COR-L47 (cell line): ENCODE results near the gene CMIP.
"Not testable (repeated sequence)": the region's sequence is repeated elsewhere in the genome, so short reads cannot be mapped to it uniquely, and the experiment has no call there.

Source experiments
- DNase-seq: peaks from one replicate; lab custom pipeline; 2025; lab: John Stamatoyannopoulos, UW

Gene CMIP

DNA sequence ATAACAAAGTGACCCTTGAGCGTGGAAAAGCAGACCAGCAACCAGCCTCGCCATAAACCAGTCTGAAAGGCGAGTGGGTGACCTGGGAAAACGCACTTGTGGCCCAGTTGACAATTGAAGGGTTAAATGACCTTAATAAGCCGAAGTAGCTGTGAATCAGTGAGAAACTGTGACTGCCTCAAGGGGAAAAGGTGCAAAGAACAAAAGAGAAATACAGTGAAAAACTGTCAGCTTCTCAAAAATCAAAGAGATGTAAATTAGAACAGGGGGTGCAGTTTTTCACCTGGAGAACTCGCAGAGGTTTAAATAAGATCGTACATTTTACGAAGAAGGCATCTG, 124.1 kb downstream of the CMIP start:
- no peak for DNase-seq

- no peak for DNase-seq
These were observed 124.9 kb downstream of the CMIP start for GRCh38 chr16:81569361-81570034.

DNA sequence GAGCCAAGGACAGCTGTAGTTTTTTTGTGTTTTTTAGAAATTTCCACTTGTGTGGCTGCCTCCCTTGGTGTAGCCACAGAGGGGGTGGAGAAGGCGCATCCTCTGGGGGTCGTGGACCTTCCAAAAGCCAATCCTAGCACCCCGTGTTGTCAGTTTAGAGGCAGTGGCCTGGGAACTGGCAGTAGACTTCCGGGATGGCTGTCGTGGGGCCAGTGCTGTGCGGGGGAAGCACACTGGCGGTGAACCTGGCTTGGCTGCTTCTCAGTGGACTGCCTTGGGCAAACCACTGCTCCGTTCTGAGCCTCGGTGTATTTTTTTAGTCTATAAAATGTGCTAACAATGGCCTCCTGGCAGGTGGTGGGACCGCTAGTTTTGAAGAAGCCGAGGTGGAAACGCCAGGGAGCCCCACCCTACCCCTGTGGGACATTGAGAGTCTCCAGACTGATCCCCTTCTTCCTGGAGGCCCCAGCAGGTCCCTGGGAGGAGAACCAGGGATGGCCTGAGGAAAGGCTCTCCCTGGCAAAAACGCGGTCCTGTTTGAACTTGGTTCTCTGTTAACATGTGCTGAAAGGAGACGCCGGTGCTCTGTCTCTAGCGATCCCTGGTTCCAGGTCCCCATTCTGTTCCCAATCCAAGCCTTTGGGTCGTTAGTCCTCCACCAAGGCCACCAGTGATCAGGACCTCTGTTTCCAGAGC, 125.7 kb downstream of the CMIP start:
- no peak for DNase-seq

GRCh38 chr16:81571175-81571574, 126.6 kb downstream of the CMIP start:
- DNase-seq: no peak

- DNase-seq: no peak
These were observed 127.2 kb downstream of the CMIP start for GRCh38 chr16:81571592-81572385.

- no peak for DNase-seq
These were observed 128.0 kb downstream of the CMIP start for GRCh38 chr16:81572386-81573144.

GRCh38 chr16:81573533-81574020, 129.0 kb downstream of the CMIP start:
- DNase-seq: no peak

GRCh38 chr16:81574168-81574567, 129.6 kb downstream of the CMIP start:
- no peak for DNase-seq

DNA sequence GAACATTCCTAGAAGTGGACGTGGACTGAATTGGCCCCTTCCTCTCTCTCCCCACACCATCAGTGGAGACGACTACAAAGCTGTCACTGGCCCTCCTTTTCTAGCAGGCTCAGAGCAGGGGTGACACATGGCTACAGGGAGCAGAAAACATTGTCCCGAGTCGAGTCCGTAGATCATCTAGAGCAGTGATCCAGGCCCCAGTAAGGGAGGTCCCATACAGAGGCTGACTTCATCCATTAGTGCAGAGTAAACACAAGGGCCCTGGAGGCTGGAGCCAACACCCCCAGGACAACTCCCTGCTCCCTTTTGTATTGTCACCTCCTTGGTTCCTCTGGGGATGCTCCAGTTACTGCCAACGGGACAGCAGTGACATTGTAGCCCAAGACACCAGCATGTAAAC, 130.7 kb downstream of the CMIP start:
- no peak for DNase-seq

DNA sequence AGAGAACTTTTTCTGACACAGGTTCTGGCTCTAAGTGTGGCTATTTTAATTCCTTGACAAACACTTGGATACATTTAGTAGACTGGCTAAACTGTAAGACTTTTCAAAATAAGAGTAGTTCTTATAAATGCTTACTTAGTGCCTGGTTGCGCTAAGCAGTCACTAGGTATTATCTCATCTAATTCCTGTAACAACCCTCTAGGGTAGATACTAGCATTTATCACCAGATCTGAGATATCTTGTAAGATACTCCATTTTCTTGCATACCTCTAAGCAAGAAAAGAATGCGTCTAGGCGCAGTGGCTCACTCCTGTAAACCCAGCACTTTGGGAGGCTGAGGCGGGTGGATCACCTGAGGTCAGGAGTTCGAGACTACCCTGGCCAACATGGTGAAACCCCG, 131.2 kb downstream of the CMIP start:
- no peak for DNase-seq

DNA sequence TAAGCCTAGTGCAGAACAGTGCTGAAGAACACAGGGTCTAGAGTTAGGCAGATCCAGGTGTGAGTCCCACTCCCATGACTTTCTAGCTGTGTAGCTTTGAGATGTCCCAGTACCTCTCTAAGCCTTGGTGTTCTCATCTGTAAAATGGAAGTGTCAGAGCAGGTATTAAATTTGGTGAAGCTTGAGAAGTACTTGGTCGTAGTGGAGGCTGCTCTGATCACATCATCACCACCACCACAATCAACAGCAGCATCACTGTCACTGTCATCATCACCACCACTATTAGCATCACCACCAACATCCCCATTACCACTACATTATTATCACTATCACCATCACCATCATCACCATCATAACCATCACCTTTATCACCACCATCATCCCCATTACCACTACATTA, 132.1 kb downstream of the CMIP start:
- no peak for DNase-seq

DNA sequence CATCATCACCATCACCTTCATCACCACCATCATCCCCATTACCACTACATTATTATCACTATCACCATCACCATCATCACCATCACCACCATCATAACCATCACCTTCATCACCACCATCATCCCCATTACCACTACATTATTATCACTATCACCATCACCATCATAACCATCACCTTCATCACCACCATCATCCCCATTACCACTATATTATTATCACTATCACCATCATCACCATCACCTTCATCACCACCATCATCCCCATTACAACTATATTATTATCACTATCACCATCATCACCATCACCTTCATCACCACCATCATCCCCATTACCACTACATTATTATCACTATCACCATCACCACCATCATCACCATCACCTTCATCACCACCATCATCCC, 132.7 kb downstream of the CMIP start:
- not testable (repeated sequence) for DNase-seq

DNA sequence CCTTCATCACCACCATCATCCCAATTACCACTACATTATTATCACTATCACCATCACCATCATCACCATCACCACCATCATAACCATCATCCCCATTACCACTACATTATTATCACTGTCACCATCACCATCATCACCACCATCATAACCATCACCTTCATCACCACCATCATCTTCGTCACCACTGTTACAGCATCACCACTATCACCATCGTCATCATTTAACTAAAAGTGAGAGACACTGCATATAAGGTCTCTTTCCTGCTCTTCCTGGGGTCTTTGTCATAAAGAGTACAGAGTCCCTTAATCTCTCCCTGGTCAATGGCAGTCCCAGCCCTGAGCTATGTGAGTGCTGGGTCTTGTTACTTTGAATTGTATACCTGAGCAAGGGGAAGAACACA, 133.5 kb downstream of the CMIP start:
- DNase-seq: no peak

DNA sequence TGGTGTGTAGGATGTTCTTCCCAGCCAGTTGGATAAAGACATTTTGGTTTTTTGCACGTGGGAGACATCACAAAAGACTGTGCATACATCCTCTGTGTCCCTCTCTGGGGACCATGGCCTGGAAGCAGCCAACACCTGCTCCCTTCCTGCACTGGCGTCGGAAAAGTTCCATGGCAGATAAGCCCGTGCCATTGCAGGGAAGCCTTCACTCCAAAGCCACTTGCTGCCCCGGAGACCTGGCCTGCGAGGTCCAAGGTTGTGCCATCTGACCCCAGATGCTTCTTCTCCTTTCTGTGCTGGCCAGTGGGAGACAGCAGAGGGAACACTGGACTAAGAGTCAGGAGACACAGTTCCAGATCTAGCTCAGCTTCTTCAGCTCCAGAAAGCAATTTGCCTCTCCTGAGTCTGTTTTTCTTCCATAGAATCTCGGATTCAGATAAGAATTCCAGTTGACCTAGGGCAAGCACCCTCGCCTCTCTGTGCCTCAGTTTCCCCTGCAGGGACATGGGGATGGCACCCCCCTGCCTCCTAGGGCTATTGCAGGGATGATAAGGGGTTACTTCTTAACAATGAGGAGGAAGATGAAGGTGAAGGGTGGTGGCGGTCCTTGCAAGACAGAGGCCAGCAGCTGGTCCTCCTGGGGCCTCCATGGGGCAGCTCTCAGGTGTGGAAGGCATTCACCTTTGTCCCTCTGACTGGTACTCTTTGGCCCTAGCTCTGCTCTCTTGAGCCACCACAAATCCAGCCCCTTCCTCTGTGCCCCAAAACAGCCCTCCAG, 134.2 kb downstream of the CMIP start:
- no peak for DNase-seq

DNA sequence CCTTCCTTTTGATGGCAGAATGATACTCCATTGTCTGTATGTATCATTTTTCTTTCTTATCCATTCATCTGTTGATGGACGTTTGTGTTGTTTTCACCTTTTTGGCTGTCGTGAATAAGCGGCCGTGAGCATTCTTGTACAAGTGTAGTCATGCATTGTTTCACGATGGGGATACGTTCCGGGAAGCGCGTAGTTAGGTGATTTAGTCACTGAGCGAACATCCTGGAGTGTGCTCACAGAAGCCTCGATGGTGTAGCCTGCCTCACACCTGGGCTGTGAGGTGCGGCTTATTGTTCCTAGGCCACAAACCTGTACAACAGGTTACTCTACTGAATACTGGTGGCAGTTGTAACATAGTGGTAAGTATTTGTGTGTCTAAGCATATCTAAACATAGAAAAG, 136.5 kb downstream of the CMIP start:
- no peak for DNase-seq

DNA sequence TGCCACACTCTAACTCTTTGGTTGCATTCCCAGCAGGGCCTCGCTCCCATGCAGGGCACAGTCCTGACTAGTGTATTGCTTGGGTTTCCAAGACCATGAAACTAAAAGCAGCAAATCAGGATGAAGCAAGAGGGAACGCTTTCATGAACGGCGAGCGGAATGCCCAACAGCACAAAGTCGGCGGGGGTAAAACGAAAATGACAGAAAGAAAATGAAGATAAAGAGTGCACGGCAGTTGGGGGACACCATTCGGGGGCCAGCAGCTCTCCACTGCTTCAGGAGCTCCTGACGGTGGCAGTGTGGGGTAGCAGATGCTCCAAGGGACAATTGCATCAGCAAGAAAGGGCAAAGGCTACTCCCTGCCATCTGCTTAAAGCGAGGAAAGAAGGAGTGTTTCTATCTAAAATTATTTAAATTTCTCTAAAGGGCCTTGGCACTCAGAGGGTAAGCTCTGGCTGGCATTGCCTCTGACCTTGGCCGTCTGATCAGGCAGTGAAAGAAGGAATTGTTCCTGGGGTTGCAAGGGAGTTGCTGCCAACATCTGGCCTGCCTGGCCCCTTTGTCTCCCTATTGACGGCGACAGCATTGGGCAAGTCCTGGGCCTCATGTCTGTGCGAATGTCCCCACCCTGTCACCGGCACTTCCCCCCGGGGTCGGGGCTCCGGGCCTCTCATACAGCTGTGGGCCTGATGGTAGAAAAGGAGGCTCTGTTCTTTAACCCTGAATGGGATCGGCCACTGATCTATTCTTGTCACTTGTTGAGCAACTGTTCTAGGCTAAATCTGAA, 138.2 kb downstream of the CMIP start:
- no peak for DNase-seq

DNA sequence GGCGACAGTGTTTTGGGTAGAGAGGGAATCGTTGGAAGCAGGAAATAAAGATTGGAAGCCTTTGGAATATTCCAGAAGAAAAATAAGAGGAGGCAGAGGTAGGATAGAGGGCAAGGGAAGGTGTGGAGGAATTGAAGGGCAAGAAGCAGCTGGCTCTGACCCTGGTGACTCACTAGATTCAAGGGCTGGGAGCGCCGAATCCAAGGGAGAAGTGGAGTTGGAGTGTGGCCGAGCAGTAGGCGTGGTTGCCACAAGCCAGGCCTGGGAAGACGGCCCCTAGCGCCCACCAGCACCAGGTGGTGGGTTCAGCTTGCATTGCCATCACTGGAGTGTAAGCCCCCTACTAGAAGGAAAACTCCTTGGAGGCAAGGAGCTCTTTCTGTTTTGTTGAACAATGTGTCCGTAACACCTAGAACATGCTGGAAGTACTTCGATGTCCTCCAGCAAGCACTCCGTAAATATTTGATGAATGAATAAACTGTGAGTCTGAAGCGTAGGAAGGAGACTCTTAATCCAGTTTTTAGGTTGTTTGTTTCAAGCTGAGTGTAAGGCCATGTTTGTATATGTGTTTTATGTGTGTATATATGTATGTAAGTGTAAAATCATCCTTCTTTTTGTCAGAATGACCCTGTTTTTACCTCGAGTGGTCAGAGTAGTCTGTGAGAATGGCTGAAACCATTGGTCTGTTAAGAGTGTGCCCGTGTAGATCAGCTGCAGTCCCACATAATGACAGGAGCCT, 139.5 kb downstream of the CMIP start:
- DNase-seq: no peak

DNA sequence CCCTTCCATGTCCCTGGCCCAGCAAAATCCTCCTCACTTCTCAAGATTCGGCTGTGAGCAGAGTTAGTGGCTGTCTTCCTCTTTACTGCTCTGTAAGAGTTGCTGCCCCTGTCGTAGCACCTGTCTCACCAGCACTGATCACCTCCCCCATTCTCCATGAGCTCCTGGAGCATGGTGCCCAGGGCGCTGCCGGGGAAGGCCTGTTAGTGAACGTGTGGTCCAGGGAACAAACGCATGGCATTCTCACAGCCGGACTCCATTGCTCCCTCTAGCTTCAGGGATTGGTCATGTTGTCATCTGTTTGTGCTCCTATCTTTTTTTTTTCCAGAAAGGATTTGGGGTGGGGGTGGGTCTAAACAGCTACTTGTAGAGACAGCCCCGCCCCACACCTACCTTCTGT, 141.2 kb downstream of the CMIP start:
- DNase-seq: no peak

- DNase-seq: no peak
These were observed 141.8 kb downstream of the CMIP start for GRCh38 chr16:81586417-81586816.
